Erythroblast (primary cell): Measurements from ENCODE around the gene CCDC12.

Experiments used
- GATA1 ChIP-seq: IDR thresholded peaks from 2 replicates; pipeline ENCODE4 v1.6.1; 2011; ENCODE audit warnings: low read depth, mild to moderate bottlenecking, control low read depth, low read length, moderate library complexity
- POLR2A ChIP-seq: IDR thresholded peaks from 2 replicates; pipeline ENCODE4 v1.6.1; 2011; ENCODE audit warnings: mild to moderate bottlenecking, low read length

DNA sequence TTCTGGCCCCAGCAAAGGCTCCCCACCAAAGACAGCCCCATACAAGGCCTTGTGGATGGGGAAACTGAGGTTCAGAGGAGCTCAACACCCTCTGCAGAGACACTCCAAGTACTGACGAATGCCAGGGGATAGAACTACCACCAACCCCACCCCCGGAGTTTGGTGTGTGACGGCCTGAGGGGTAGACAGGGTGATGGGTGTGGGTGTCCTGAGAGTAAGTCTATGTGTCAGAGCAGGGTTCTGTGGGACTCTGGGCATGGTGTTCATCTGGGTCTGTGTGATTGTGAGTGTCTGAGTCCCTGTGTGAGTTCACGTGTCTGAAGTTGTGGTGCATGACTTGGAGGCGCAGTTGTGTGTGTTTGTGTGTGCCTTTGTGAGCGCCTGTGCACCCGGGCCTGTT is 91.6 kb downstream of the CCDC12 start:
- TF ChIP-seq POLR2A (no peak), GATA1 (no peak)
